Ramos (cell line): Measurements from ENCODE around the gene CD2AP.

Source experiments
- in situ Hi-C: fragments of 300-500 bp; cut with MboI; formaldehyde crosslinking; loops from one replicate; pipeline ENCODE4 v1.14.3; 2022; ENCODE audit warnings: low sequenced_read_pairs; ENCODE audit not compliant: unreplicated experiment

CD2AP gene

GRCh38 chr6:47492355-47492754 is 14.8 kb downstream of the CD2AP start:
- in situ Hi-C loops: no loop called here

GRCh38 chr6:47495207-47495606 is 17.6 kb downstream of the CD2AP start:
- in situ Hi-C loops: no loop called here

GRCh38 chr6:47495954-47496545 is 18.5 kb downstream of the CD2AP start:
- in situ Hi-C loops: no loop called here

- in situ Hi-C loops: no loop called here
Observed at GRCh38 chr6:47496935-47497579, 19.5 kb downstream of the CD2AP start.

- in situ Hi-C loops: no loop called here
Observed at GRCh38 chr6:47502920-47503319, 25.3 kb downstream of the CD2AP start.

GRCh38 chr6:47509937-47510336 is 32.3 kb downstream of the CD2AP start:
- in situ Hi-C loops: no loop called here

GRCh38 chr6:47512872-47513271 is 35.3 kb downstream of the CD2AP start:
- in situ Hi-C loops: no loop called here

GRCh38 chr6:47519279-47519678 is 41.7 kb downstream of the CD2AP start:
- in situ Hi-C loops: no loop called here

GRCh38 chr6:47520282-47520681 is 42.7 kb downstream of the CD2AP start:
- in situ Hi-C loops: no loop called here

GRCh38 chr6:47521961-47522360 is 44.4 kb downstream of the CD2AP start:
- in situ Hi-C loops: no loop called here

- in situ Hi-C loops: no loop called here
Observed at GRCh38 chr6:47524136-47524845, 46.7 kb downstream of the CD2AP start.

GRCh38 chr6:47525330-47526057 is 47.9 kb downstream of the CD2AP start:
- in situ Hi-C loops: no loop called here

- in situ Hi-C loops: no loop called here
Observed at GRCh38 chr6:47527274-47527673, 49.7 kb downstream of the CD2AP start.

- in situ Hi-C loops: no loop called here
Observed at GRCh38 chr6:47529734-47530133, 52.1 kb downstream of the CD2AP start.

- in situ Hi-C loops: no loop called here
Observed at GRCh38 chr6:47532981-47533585, 55.5 kb downstream of the CD2AP start.

- in situ Hi-C loops: no loop called here
Observed at GRCh38 chr6:47534063-47534462, 56.5 kb downstream of the CD2AP start.

GRCh38 chr6:47535316-47536225 is 58.0 kb downstream of the CD2AP start:
- in situ Hi-C loops: no loop called here

- in situ Hi-C loops: no loop called here
Observed at GRCh38 chr6:47536816-47537401, 59.3 kb downstream of the CD2AP start.

- in situ Hi-C loops: no loop called here
Observed at GRCh38 chr6:47545223-47545622, 67.6 kb downstream of the CD2AP start.
